ENCODE measurements around the gene TOM1L1.
A peak's percentile ranks its signal among the peaks of the same experiment; 100 is the strongest.

The TOM1L1 gene

GRCh38 chr17:54899721-54900456 lies 763 bp upstream of the TOM1L1 start:
- no peak for DNase-seq

- no peak for DNase-seq
These were observed 674 bp downstream of the TOM1L1 start for GRCh38 chr17:54901230-54901822.

- DNase-seq = no peak
These were observed 1.4 kb downstream of the TOM1L1 start for GRCh38 chr17:54902017-54902416.

GRCh38 chr17:54902611-54903010 lies 2.0 kb downstream of the TOM1L1 start:
- no peak for DNase-seq

- no peak for DNase-seq
These were observed 2.7 kb downstream of the TOM1L1 start for GRCh38 chr17:54903375-54903774.

- no peak for DNase-seq
These were observed 6.0 kb downstream of the TOM1L1 start for GRCh38 chr17:54906683-54907082.

- no peak for DNase-seq
These were observed 6.7 kb downstream of the TOM1L1 start for GRCh38 chr17:54907376-54907775.

- no peak for DNase-seq
These were observed 9.1 kb downstream of the TOM1L1 start for GRCh38 chr17:54909766-54910165.

GRCh38 chr17:54916721-54917120 lies 16.1 kb downstream of the TOM1L1 start:
- no peak for DNase-seq

GRCh38 chr17:54919425-54919824 lies 18.8 kb downstream of the TOM1L1 start:
- no peak for DNase-seq

- no peak for DNase-seq
These were observed 20.2 kb downstream of the TOM1L1 start for GRCh38 chr17:54920819-54921218.

- no peak for DNase-seq
These were observed 23.8 kb downstream of the TOM1L1 start for GRCh38 chr17:54924405-54924804.

GRCh38 chr17:54927525-54927924 lies 26.9 kb downstream of the TOM1L1 start:
- no peak for DNase-seq

GRCh38 chr17:54932711-54933110 lies 32.1 kb downstream of the TOM1L1 start:
- no peak for DNase-seq

GRCh38 chr17:54933921-54934320 lies 33.3 kb downstream of the TOM1L1 start:
- no peak for DNase-seq

GRCh38 chr17:54935471-54935870 lies 34.8 kb downstream of the TOM1L1 start:
- DNase-seq = no peak

- no peak for DNase-seq
These were observed 36.4 kb downstream of the TOM1L1 start for GRCh38 chr17:54937018-54937417.

- no peak for DNase-seq
These were observed 36.8 kb downstream of the TOM1L1 start for GRCh38 chr17:54937426-54937825.

GRCh38 chr17:54941285-54941684 lies 40.6 kb downstream of the TOM1L1 start:
- DNase-seq = no peak

- DNase-seq = no peak
These were observed 44.1 kb downstream of the TOM1L1 start for GRCh38 chr17:54944796-54945195.

GRCh38 chr17:54945231-54945630 lies 44.6 kb downstream of the TOM1L1 start:
- no peak for DNase-seq

GRCh38 chr17:54945671-54946070 lies 45.0 kb downstream of the TOM1L1 start:
- DNase-seq = no peak

GRCh38 chr17:54947396-54947795 lies 46.7 kb downstream of the TOM1L1 start:
- DNase-seq = no peak

- DNase-seq = peak; percentile 13
These were observed 47.7 kb downstream of the TOM1L1 start for GRCh38 chr17:54948380-54948779.

GRCh38 chr17:54950116-54950515 lies 49.5 kb downstream of the TOM1L1 start:
- no peak for DNase-seq

Measured in activated CD4-positive, alpha-beta T cell treated with anti-CD3 and anti-CD28 coated beads, Interleukin-2, amount 50 U/mL, for 16 hours (primary cell).